Measurements from ENCODE around the gene SLC12A3.

The SLC12A3 gene

GRCh38 chr16:56946767-56947603 is 82.0 kb downstream of the SLC12A3 start:
- DNase-seq = peak; percentile 11

GRCh38 chr16:56947604-56947995 is 82.6 kb downstream of the SLC12A3 start:
- DNase-seq = no peak

- no peak for DNase-seq
Observed at GRCh38 chr16:56948234-56948633, 83.2 kb downstream of the SLC12A3 start.

- DNase-seq = no peak
Observed at GRCh38 chr16:56950051-56950450, 85.0 kb downstream of the SLC12A3 start.

- DNase-seq = no peak
Observed at GRCh38 chr16:56950455-56950854, 85.4 kb downstream of the SLC12A3 start.

GRCh38 chr16:56950881-56951771 is 86.1 kb downstream of the SLC12A3 start:
- peak; percentile 58 for DNase-seq

GRCh38 chr16:56953006-56953405 is 88.0 kb downstream of the SLC12A3 start:
- no peak for DNase-seq

- no peak for DNase-seq
Observed at GRCh38 chr16:56956076-56956475, 91.1 kb downstream of the SLC12A3 start.

GRCh38 chr16:56956756-56957155 is 91.7 kb downstream of the SLC12A3 start:
- DNase-seq = no peak

GRCh38 chr16:56960681-56961281 is 95.8 kb downstream of the SLC12A3 start:
- DNase-seq = no peak

- DNase-seq = no peak
Observed at GRCh38 chr16:56961386-56961785, 96.4 kb downstream of the SLC12A3 start.

- DNase-seq = no peak
Observed at GRCh38 chr16:56961851-56962281, 96.9 kb downstream of the SLC12A3 start, which contains the start of gene CETP. Gene CETP, plus strand, starts transcription at chr16:56961950. Its CDS starts 30 bp downstream, at chr16:56961980.

GRCh38 chr16:56964243-56965148 is 99.5 kb downstream of the SLC12A3 start:
- peak; percentile 93 for DNase-seq
